ENCODE data around the gene GTPBP4. TPM values are rescaled to one million over a fixed set of nuclear protein-coding genes. Genes with fewer than 3 reads are reported as not detected.
"Not testable (repeated sequence)": the region's sequence is repeated elsewhere in the genome, so short reads cannot be mapped to it uniquely, and the experiment has no call there.

GTPBP4 gene
- total and polyA plus RNA-seq, 2 of the 13 experiments (the other 11 are each of a cell fraction or from before 2014, with no cell fraction given): 24.1 to 85.5 TPM

DNA sequence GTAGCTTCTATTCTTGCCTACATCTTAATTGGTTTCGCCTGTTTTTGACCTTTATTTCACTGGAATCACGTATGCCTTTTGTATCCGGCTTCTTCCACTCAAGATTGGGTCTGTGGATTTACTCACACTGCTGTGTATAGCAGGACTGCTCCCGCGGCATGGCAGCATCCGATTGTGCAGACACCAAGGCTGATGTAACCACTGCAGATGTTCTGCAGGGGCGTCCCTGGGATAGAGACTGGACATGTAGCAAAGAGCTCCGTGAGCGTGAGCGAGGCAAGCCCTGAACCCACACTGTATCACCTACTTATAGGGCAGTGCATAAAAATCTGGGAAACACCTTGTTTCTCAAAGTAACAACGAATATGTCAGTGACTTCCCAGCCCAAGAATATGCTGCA, 48.9 kb downstream of the GTPBP4 start (continued):
- no peak for TF ChIP-seq ZNF441 (CRISPR knock-in tag; IDR thresholded peaks at IDR 0.05; ENCODE audit: borderline replicate concordance)
- no peak for TF ChIP-seq MED1 (CRISPR knock-in tag; IDR thresholded peaks at IDR 0.05)

DNA sequence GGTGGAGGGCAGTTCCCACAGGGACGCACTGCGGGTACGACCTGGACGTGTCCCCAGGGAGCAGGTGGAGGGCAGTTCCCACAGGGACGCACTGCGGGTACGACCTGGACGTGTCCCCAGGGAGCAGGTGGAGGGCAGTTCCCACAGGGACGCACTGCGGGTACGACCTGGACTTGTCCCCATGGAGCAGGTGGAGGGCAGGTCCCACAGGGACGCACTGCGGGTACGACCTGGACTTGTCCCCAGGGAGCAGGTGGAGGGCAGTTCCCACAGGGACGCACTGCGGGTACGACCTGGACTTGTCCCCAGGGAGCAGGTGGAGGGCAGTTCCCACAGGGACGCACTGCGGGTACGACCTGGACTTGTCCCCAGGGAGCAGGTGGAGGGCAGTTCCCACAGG, 50.5 kb downstream of the GTPBP4 start:
- Histone ChIP-seq H4K20me1 (ENCODE audit: insufficient read depth, low read length) (peaks cover 25% of the 10 kb centered on the region; the same call in 1 of the 2 replicates), H3K36me3 (replicated peaks in 1 of 2; ENCODE audit: control insufficient read depth in 1 of 2, insufficient read depth in 2 of 2, low read length in 2 of 2) (peaks cover 7 to 30% of the 10 kb centered on the region in 2 experiments)
- BruUV-seq (replicated peaks); FAIRE-seq; ATAC-seq; POLR2A ChIA-PET; intact Hi-C loops (cut with micrococcal nuclease; ENCODE audit: unreplicated experiment); H3K9ac ChIP-seq (ENCODE audit: insufficient read depth, low read depth, low read length); H3K4me1 ChIP-seq (ENCODE audit: insufficient read depth, low read length); DNase-seq (ENCODE audit: low spot score); CTCF ChIA-PET (ENCODE audit: low intra/inter-chr PET ratio, low total read pairs); H3K9me3 ChIP-seq (ENCODE audit: low read length); H3K27me3 ChIP-seq (ENCODE audit: control insufficient read depth in 1 of 2, insufficient read depth in 2 of 2, low read length in 2 of 2); in situ Hi-C loops (cut with HindIII; ENCODE audit: extremely low pct_ligation_motif_present, low pct_unique_long_range_greater_than_20kb); H3K4me2 ChIP-seq (ENCODE audit: low read depth, low read length); H3K27ac ChIP-seq (ENCODE audit: extremely low read length, insufficient read depth, low read length); H3K79me2 ChIP-seq (ENCODE audit: insufficient read depth, low read length); H3K4me3 ChIP-seq (replicated peaks in 1 of 3; ENCODE audit: insufficient read depth in 1 of 3, low read depth in 2 of 3, low read length in 3 of 3); H2AFZ ChIP-seq (ENCODE audit: low read length): not testable (repeated sequence)
- WGBS (ENCODE audit: low lambda C conversion rate): no CpG with 5 or more reads among the region's 20 CpGs
- TF ChIP-seq POLR2A (IDR thresholded peaks at IDR 0.05; ENCODE audit: insufficient read depth in 1 of 2, low read depth in 2 of 2, low read length in 2 of 2) (peak in 1 of 2 experiments; percentile 54; a peak in 1 of 4 replicates), RBFOX2 (IDR thresholded peaks at IDR 0.05; ENCODE audit: low read depth, low read length) (0 out of 2 replicates have a peak, but pooled peaks have one; percentile 32), RBM22 (optimal IDR thresholded peaks at IDR 0.05; ENCODE audit: low read length) (peak; percentile 50), AGO2 (optimal IDR thresholded peaks at IDR 0.05; ENCODE audit: low read depth, low read length) (peak; percentile 27)

GRCh38 chr10:1040133-1040532, 51.9 kb downstream of the GTPBP4 start:
- POLR2A ChIA-PET: no interaction called here
- ATAC-seq: no peak
- Histone ChIP-seq H3K36me3 (replicated peaks in 1 of 2; ENCODE audit: control insufficient read depth in 1 of 2, insufficient read depth in 2 of 2, low read length in 2 of 2) (peaks cover 7 to 30% of the 10 kb centered on the region in 2 experiments), H3K4me2 (ENCODE audit: low read depth, low read length) (no peak overlapping the region), H4K20me1 (ENCODE audit: insufficient read depth, low read length) (peaks cover 38% of the 10 kb centered on the region), H2AFZ (ENCODE audit: low read length) (no peak overlapping the region), H3K27me3 (ENCODE audit: control insufficient read depth in 1 of 2, insufficient read depth in 2 of 2, low read length in 2 of 2) (no peaks in the 10 kb centered on the region), H3K9ac (ENCODE audit: insufficient read depth, low read depth, low read length) (no peak overlapping the region), H3K9me3 (ENCODE audit: low read length) (no peaks in the 10 kb centered on the region), H3K79me2 (ENCODE audit: insufficient read depth, low read length) (peaks cover 21% of the 10 kb centered on the region), H3K27ac (ENCODE audit: extremely low read length, insufficient read depth, low read length) (no peak overlapping the region), H3K4me1 (ENCODE audit: insufficient read depth, low read length) (peaks cover 20% of the 10 kb centered on the region), H3K4me3 (replicated peaks in 1 of 3; ENCODE audit: insufficient read depth in 1 of 3, low read depth in 2 of 3, low read length in 3 of 3) (no peak overlapping the region)
- no peak for FAIRE-seq
- DNase-seq (ENCODE audit: low spot score): no peak
- in situ Hi-C loops (cut with HindIII; ENCODE audit: extremely low pct_ligation_motif_present, low pct_unique_long_range_greater_than_20kb): no loop called here
- CTCF ChIA-PET (ENCODE audit: low intra/inter-chr PET ratio, low total read pairs): no interaction called here
- intact Hi-C loops (cut with micrococcal nuclease; ENCODE audit: unreplicated experiment): no loop called here
- whole genome bisulfite sequencing (ENCODE audit: low lambda C conversion rate): 96% methylated on average over 3 of the region's 3 CpGs
- BruUV-seq (replicated peaks): no TSS peak
- TF ChIP-seq, protein P1, sequence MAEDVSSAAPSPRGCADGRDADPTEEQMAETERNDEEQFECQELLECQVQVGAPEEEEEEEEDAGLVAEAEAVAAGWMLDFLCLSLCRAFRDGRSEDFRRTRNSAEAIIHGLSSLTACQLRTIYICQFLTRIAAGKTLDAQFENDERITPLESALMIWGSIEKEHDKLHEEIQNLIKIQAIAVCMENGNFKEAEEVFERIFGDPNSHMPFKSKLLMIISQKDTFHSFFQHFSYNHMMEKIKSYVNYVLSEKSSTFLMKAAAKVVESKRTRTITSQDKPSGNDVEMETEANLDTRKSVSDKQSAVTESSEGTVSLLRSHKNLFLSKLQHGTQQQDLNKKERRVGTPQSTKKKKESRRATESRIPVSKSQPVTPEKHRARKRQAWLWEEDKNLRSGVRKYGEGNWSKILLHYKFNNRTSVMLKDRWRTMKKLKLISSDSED (CRISPR knock-in tag; IDR thresholded peaks at IDR 0.05): no peak
- TF ChIP-seq PAWR (CRISPR knock-in tag; IDR thresholded peaks at IDR 0.05; ENCODE audit: borderline replicate concordance) (no peak), POLR2AphosphoS5 (IDR thresholded peaks at IDR 0.05; ENCODE audit: low read depth, low read length) (peak; percentile 15; the same call in 1 of the 2 replicates), RBM22 (optimal IDR thresholded peaks at IDR 0.05; ENCODE audit: low read length) (peak; percentile 28)

Measured in HepG2 (cell line).